GM19351 (cell line): ENCODE measurements around the gene MSGN1.

Experiments
- ATAC-seq: cut with Tn5 transposase; IDR thresholded peaks from one replicate; pipeline ENCODE4 v1.9.1; 2021; ENCODE audit warnings: mild to moderate bottlenecking, moderate library complexity; ENCODE audit not compliant: unreplicated experiment

Gene MSGN1

DNA sequence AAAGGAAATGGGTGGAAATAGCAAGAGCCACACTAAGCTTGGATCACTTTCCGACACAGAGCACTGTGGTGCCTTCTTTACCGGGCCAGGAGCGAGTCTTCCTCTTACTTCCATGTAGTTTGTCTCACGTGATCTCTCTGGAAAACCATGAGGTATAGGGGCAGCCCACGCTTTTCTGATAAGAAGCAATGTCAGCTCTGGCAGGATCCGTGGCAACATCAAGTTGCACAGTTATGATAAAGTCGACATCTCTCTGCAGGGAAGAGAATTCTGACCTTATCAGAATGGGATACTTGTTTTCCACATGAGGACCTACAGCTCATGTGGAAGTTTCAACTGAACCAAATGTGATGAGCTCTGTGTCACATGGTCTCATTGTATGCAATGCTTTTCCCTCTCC lies 29.5 kb downstream of the MSGN1 start:
- ATAC-seq = no peak

GRCh38 chr2:17846676-17847075 lies 30.4 kb downstream of the MSGN1 start:
- ATAC-seq = no peak

DNA sequence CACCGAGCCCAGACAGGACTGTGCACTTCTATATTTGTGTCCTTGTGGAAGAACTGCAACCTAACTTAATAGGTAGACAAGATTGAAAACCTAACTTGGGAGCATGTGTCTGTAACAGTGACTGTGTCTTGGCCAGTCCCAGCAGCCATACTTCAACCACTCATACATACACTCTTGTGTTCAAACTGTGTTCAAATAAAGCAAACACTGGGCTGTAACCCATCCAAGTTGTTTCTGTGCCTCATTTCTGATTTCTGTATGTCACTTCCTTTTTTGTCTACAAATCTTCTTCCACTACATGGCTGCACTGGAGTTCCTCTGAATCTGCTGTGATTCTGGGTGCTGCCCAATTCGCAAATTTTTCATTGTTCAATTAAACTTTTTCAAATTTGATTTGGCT lies 31.0 kb downstream of the MSGN1 start:
- ATAC-seq = no peak

DNA sequence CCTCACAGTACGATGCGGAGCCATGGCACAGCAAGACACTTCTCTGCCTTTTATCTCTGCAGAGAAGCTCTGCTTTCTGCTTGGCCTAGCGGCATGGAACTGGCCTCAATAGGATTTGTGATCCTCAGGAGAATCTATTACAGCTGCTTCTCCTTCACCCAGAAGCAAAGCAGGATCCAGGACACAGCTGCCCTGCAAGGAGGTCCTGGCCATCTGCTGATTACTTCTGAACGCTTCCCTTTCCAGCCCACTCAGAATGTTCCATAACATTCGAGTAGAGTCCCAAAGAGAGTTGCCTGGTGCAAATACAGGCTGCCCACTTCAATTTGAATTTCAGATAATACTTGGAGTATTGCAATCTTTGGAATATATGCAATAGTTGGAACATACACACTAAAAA lies 33.0 kb downstream of the MSGN1 start:
- no peak for ATAC-seq

DNA sequence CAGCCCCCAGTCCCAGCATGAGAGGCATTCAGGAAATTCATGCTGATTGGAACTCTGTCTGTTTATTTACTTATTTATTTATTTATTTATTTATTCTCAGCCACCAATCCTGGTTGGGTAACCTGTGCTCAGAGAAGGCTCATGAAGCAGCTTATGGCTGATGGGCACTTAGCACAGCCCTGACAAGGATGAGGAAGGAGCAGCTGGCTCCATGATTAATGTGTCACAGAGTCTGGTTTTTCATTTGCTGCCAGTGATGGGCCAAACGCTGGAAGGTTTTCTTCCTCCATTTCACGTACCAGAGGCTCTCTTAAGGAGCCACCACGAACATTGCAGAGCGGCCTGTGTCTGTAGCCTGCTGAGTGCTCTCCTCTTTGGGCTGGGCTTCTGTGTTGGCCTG lies 33.9 kb downstream of the MSGN1 start:
- no peak for ATAC-seq

DNA sequence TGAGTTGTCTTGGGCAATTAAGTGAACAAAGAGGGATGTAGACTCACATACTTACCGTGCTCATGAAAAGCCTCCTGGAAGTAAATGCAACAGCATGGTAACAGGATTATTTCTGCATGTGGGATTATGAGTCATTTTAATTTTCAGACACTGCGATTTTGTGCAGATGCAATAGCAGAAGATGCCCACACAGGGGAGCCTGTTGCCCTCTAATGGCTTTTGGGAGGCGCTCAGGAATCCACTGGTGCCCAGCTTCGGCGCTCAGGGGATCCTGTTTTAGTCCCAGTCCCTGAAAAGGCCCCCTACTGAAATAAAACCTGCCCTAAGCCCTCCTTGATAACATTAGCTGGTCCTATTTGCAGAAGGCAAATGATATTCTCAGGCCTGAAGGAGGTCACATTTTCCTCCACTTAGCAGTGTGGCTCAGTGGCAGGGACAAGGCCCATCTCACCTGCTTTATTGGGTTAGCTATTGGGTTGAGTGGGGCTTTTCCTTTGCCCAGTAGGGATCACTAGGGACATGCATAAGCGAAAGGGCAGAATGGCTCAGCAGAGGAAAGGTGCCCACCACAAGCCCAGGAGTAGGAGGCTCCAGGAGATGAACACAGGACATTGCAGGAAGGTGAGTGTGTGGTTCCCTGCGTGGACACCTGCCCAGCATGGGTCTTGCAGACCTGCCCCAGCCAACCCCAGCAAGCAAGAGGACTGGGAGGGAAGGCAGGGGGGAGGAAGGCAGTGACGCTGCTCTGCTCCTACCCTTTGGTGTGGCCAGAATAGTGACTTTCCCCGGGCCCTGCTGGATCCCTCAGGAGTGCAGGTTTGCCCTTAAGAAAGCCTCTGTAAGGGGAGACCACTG lies 35.7 kb downstream of the MSGN1 start:
- peak; percentile 94 for ATAC-seq

GRCh38 chr2:17853799-17854198 lies 37.5 kb downstream of the MSGN1 start:
- ATAC-seq = no peak

- no peak for ATAC-seq
Observed at GRCh38 chr2:17857021-17857420, 40.8 kb downstream of the MSGN1 start.

- ATAC-seq = no peak
Observed at GRCh38 chr2:17858064-17858463, 41.8 kb downstream of the MSGN1 start.

DNA sequence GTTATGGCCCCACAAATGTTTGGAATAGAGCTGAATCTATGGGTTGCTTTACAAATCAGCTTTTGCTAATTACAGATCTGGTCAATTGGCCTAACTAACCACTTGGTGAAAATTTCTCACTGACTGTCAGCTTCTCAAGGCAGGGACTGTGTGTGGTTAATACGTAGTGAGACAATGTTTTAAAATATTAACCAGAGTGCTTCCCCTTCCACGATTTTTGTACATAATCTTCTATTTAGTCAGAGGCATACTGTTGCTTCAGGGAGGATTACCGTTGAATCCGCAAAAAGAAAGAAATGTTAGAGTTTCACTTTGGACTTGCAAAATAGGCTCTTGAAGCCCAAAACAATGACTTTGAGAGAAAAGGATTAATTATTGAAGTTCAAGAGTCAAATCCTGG lies 47.3 kb downstream of the MSGN1 start:
- no peak for ATAC-seq

GRCh38 chr2:17864676-17865075 lies 48.4 kb downstream of the MSGN1 start:
- no peak for ATAC-seq

DNA sequence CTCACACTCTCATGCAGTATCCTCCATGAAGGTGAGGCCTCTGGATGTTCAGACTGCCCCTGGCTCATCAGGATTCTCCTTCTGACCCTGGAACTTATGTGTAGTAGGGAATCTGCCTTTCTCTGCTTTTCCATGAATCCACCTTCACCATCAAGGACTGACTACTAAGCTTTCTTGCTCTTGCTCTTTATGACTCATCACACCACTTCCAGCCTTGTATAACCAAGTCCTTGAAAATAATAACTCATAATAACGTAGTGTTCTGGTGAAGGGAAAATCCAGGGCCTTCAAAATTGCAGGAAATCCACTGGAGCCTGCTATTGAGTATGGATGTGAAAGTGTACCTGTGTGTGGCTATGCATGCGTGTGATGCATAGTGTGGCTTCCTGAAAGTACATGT lies 50.9 kb downstream of the MSGN1 start:
- ATAC-seq = no peak
